GM19193 (cell line): Measurements from ENCODE around the gene LARGE1.

Experiments
- POLR2A ChIP-seq: IDR thresholded peaks from 4 replicates; pipeline ENCODE4 v1.6.1; 2011; ENCODE audit not compliant: insufficient read depth, insufficient read length; ENCODE audit errors: extremely low read depth

The LARGE1 gene

GRCh38 chr22:33400061-33400840 lies 520.0 kb downstream of the LARGE1 start:
- TF ChIP-seq POLR2A: no peak

- TF ChIP-seq POLR2A: no peak
Measured at GRCh38 chr22:33397381-33397907, 522.8 kb downstream of the LARGE1 start.

GRCh38 chr22:33393432-33393831 lies 526.8 kb downstream of the LARGE1 start:
- TF ChIP-seq POLR2A: no peak

GRCh38 chr22:33391298-33391697 lies 529.0 kb downstream of the LARGE1 start:
- no peak for TF ChIP-seq POLR2A

- TF ChIP-seq POLR2A: no peak
Measured at GRCh38 chr22:33389936-33390335, 530.3 kb downstream of the LARGE1 start.

- TF ChIP-seq POLR2A: no peak
Measured at GRCh38 chr22:33386270-33386669, 534.0 kb downstream of the LARGE1 start.

GRCh38 chr22:33385611-33386010 lies 534.7 kb downstream of the LARGE1 start:
- TF ChIP-seq POLR2A: no peak

- no peak for TF ChIP-seq POLR2A
Measured at GRCh38 chr22:33382436-33382835, 537.8 kb downstream of the LARGE1 start.

GRCh38 chr22:33381531-33382406 lies 538.5 kb downstream of the LARGE1 start:
- no peak for TF ChIP-seq POLR2A

GRCh38 chr22:33380789-33381530 lies 539.3 kb downstream of the LARGE1 start:
- no peak for TF ChIP-seq POLR2A

- no peak for TF ChIP-seq POLR2A
Measured at GRCh38 chr22:33379836-33380235, 540.4 kb downstream of the LARGE1 start.

GRCh38 chr22:33372875-33373274 lies 547.4 kb downstream of the LARGE1 start:
- no peak for TF ChIP-seq POLR2A

GRCh38 chr22:33362702-33363101 lies 557.6 kb downstream of the LARGE1 start:
- no peak for TF ChIP-seq POLR2A

GRCh38 chr22:33361581-33361980 lies 558.7 kb downstream of the LARGE1 start:
- TF ChIP-seq POLR2A: no peak

GRCh38 chr22:33357981-33358399 lies 562.3 kb downstream of the LARGE1 start:
- TF ChIP-seq POLR2A: no peak
